NK-92 treated with Interleukin-12 subunit alpha and Interleukin-12 subunit beta, amount 100 ng/mL, for 24 hours (cell line): Measurements from ENCODE around the gene TMEM8B.
A peak's percentile ranks its signal among the peaks of the same experiment; 100 is the strongest.

Experiments
- DNase-seq: peaks from one replicate; lab custom pipeline; 2025; lab: John Stamatoyannopoulos, UW

Gene TMEM8B, protein sequence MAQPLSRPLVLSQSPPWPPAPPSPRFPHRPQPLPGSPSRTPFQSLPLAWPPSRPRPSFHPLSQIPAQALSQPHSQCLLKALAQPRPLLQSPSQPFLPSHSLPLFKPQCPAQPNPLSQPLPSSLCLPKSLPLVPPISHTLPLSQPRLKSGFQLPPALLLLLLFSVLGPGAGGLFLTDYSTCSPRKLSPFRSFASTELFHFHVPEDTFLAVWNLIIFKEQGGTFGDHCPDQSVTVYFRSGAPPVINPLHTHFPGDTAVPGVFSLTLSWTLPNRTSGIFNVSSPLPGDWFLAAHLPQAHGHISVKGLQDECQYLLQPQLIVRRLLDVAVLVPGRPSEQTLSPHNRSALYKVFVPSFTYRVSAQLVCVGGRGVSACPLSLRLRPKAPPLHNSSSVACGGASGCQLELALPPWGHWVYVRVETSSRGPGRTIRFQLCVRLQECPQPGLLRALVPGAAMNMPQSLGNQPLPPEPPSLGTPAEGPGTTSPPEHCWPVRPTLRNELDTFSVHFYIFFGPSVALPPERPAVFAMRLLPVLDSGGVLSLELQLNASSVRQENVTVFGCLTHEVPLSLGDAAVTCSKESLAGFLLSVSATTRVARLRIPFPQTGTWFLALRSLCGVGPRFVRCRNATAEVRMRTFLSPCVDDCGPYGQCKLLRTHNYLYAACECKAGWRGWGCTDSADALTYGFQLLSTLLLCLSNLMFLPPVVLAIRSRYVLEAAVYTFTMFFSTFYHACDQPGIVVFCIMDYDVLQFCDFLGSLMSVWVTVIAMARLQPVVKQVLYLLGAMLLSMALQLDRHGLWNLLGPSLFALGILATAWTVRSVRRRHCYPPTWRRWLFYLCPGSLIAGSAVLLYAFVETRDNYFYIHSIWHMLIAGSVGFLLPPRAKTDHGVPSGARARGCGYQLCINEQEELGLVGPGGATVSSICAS

GRCh38 chr9:35829084-35829763 lies at the start of gene TMEM8B:
Gene TMEM8B, plus strand, starts transcription at chr9:35829228. Its CDS starts 220 bp downstream, at chr9:35829448.
- peak; percentile 88 for DNase-seq

DNA sequence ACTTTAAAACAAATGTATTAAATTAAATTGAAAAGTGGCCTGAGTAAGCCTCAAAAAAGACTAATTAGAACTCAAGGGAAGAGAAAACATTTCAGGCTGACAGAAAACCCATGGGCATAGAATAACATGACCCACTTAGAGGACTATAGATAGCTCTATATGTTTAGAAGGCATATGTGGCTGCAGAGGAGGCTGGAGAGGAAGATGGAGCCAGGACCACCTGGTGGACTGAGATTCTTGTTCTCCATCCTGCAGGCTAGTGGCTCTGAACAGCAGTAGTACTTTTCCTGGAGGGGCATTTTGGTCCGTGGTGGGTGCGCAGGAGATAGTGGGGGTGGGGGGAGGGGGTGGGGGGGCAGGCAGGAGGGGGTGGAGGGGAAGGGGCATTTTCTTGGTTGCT lies 48.0 kb upstream of the TMEM8B start:
- DNase-seq = no peak

DNA sequence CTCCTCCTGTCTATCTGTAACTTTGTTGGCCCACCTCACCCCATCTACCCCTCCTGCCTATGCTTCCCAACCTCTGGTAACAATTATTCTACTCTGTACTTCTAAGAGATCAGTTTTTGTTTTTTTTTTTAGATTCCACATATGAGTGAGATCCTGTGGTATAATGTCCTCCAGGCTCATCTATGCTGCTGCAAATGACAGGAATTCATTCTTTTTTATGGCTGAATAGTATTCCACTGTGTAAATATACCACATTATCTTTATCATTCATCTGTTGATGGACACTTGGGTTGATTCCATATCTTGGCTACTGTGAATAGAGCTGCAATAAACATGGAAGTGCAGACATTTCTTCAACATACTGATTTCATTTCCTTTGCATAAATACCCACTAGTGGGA lies 45.6 kb upstream of the TMEM8B start:
- no peak for DNase-seq

- DNase-seq = no peak
Measured at GRCh38 chr9:35789541-35789940, 39.5 kb upstream of the TMEM8B start.

- DNase-seq = no peak
Measured at GRCh38 chr9:35790025-35790384, 39.0 kb upstream of the TMEM8B start.

- DNase-seq = no peak
Measured at GRCh38 chr9:35790385-35791296, 38.4 kb upstream of the TMEM8B start.

- no peak for DNase-seq
Measured at GRCh38 chr9:35791297-35791921, 37.6 kb upstream of the TMEM8B start, which contains the start of gene NPR2. Gene NPR2, plus strand, starts transcription at chr9:35791591. Its CDS starts 818 bp downstream, at chr9:35792409.

- no peak for DNase-seq
Measured at GRCh38 chr9:35792024-35792813, 36.8 kb upstream of the TMEM8B start.

- DNase-seq = no peak
Measured at GRCh38 chr9:35792826-35793225, 36.2 kb upstream of the TMEM8B start.

DNA sequence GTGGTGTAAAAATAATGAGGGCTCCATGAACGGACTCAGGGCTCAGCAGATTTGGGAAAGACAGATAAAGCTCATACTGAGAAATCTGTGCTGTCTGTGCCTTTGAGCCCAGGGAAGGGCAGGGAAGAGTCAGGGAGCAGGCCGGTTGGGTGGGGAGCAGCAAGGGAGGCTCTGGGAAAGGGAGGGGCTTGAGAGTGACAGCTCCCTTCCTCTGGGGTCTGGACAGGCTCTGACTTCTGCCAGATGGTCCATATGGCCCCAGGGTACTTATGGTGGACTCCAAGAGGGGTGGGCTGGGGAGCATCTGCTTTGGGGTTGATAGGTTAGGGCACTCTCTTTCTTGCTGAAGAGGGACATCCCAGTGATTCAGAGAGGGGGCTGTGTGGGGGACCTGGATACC lies 35.6 kb upstream of the TMEM8B start:
- no peak for DNase-seq

DNA sequence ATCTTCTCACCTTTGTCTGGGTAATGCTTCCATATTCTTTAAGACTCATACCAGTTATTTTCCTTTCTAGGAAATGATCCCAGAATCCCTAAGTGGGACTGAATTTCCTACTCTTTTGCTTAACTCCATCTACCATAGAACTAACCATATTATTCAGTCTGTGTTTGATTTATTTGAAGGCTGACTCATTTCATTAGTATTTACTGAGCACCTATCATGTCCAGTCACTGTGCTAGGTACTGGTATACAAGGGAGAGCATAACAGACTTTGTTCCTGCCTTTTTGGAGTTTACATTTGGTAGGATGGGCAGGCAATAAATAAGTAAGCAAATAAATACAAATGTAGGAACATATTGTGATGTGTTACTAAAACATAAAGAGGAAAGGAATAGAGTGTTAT lies 33.3 kb upstream of the TMEM8B start:
- DNase-seq = no peak

DNA sequence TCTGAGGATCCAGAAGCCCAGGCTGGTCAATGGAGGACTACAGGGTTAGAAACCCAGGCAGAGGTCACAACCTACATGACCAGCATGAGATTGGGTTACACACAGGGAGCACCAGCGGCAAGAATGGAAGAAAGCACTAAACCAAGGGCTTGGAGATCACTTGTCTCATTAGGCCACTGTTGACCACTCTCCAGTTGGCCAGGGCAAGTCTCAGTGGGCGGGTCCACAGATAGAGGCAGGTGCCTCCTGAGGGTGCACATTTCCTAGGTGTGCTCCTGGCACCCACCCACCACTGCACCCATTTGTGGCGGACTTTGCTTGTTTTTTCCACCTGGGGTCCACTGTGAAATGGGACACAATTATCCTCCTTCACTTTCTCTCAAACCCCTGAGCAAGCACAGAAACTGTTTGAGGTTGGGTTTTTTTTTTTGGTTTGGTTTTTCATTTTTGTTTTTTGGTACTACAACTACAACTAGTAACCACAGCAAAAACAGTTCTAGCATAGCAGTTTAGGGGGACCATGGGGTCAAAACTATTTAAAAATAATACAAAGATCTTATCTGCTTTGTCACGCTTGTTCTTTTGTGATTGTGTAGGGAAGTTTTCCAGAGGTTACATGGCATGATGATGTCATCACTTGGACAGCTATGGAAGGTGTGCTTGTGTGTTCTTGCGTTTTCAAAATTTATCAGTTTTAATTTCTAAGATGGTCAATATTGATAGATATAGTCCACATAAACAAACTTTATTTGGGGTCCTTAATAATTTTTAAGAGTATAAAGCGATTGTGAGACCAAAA lies 31.5 kb upstream of the TMEM8B start:
- no peak for DNase-seq

DNA sequence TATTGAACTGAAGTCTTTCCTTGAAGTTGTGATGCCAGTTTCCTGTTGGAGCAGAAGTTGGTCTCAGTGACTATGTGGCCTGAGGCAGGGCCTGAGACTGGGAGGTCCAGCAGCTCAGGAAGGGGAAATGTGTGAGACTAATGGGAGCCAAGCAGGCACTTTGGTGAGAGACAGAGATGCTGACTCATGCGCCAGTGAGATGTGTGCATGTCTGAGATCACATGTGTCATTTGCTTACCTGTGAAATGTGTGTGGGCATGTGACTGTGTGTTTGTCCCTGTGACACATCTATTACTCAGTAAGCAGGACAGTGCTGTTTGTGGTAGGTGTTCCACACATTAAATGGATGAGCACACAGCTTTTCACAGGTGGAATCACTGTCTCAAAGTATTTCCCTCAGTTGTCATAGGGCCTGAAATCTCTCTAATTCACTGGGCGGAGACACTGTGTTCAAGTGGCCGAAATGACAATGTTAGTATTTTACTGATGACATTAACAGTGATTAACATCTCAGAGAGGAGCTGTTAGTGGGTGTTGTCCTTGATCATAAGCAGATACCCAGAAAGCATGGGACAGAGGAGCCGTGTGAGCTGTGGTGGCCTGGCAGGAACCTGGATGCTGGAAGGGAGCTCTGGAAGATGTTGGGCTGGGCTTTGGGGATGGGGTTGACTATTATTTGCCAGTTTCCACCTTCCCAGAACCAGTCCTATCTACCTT lies 30.2 kb upstream of the TMEM8B start:
- peak; percentile 70 for DNase-seq

- no peak for DNase-seq
Measured at GRCh38 chr9:35800530-35800929, 28.5 kb upstream of the TMEM8B start.

- no peak for DNase-seq
Measured at GRCh38 chr9:35801328-35802128, 27.5 kb upstream of the TMEM8B start.

- no peak for DNase-seq
Measured at GRCh38 chr9:35806101-35806500, 22.9 kb upstream of the TMEM8B start.

GRCh38 chr9:35808433-35808832 lies 20.6 kb upstream of the TMEM8B start:
- no peak for DNase-seq

DNA sequence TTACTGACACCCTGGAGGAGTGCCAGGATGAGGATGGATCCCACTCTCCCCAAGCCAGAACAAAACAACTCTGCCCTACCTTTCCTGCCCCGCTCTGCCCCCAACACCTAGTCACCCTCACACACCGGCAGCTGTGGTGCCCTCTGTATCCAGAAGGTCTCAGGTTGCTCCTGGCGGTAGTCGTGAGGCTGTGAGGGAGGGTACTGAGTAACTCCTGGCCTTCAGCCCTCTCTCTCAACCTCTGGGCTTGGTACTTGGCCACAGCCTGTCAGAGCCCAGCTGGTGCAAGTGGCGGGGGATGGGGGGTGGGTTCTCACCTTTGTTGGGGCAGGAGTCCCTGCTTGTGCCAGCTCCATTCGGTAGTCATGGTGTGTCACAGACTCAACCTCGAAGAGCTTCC lies 18.9 kb upstream of the TMEM8B start:
- DNase-seq = peak; percentile 16
